GM19438 (cell line): ENCODE measurements around the gene EYS.
"Not testable (repeated sequence)": the region's sequence is repeated elsewhere in the genome, so short reads cannot be mapped to it uniquely, and the experiment has no call there.

Experiments used
- ATAC-seq: cut with Tn5 transposase; IDR thresholded peaks from one replicate; pipeline ENCODE4 v1.9.1; 2021; ENCODE audit warnings: low read depth; ENCODE audit not compliant: unreplicated experiment

The EYS gene

DNA sequence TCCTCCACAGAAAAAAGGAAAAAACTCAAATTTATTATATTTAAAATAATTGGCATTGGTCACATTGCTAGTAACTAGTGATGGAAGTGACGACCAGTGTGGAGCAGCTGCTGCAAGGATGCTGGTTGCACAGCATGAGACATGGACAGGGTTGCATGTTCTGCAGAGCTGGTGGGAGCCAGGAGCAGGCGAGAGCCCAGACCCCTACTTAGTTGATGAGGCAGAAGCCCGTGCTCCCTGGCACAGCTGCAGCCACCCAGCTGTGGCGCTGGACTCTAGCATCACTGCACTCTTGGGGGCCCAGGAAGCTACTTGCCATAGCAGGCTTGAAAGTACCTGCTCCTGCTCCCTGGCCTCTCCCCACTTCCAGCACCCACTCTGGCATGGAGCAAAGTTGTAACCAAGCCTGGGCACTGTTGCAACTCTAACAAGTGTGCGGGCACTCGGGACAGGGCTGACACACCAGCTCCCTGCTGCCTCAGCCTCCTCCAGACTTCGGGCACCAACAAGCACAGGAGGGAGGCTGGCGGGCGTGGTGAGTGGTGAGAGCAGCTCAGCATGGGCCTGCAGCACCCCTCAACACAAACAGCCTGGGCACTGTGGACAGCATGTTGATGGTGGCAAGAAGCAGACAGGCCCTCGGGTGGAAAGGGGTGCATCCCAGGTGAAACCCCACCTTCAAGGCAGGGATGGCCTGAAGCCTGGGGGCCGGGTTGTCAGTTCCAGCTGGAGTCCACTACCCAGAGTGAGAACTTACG, 69.6 kb downstream of the EYS start:
- ATAC-seq: no peak

DNA sequence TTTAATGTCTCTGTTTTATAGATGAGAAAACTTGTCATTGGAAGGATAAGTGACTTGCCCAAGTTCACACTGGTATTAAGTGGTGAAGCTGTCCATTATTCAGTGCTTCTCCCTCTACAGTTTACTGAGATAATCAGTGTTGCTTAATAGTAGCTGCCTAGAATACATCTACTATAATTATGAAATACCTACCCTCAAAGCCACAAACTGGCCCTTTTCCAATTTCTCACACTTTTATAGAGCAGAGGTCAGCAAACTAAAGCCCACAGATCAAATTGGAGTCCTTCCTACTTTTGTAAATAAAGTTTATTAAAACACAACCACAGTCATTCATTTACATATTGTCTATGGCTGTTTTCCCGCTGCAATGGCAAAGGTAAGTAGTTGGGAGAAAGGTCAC, 73.5 kb downstream of the EYS start:
- no peak for ATAC-seq

DNA sequence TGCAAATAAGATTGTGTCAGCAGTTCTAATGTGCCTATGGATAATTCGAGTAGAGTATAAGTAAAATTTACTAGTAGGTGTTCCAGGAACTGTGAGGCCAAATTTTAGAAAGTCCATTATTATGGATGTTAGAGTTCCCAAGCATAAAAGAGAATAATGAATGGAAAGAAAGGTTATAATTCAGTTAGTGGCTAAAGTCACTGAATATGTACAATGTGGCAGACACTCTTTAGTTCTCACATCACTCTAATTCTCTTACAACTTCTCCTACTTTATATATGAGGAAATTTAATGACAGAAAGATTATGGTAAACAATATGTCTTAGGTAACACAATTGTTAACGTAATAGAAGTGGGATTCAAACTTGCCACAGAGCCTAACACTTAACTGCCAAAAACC, 75.3 kb downstream of the EYS start:
- no peak for ATAC-seq

DNA sequence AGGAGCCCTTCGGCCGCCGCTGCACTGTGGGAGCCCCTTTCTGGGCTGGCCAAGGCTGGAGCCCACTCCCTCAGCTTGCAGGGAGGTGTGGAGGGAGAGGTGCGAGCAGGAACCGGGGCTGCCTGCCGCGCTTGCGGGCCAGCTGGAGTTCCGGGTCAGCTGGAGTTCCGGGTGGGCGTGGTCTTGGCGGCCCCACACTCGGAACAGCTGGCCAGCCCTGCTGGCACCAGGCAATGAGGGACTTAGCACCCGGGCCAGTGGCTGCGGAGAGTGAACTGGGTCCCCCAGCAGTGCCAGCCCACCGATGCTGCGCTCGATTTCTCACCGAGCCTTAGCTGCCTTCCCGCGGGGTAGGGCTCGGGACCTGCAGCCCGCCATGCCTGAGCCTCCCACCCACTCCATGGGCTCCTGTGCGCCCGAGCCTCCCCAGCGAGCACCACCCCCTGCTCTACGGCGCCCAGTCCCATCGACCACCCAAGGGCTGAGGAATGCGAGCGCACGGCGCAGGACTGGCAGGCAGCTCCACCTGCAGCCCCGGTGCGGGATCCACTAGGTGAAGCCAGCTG, 79.5 kb downstream of the EYS start:
- not testable (repeated sequence) for ATAC-seq

DNA sequence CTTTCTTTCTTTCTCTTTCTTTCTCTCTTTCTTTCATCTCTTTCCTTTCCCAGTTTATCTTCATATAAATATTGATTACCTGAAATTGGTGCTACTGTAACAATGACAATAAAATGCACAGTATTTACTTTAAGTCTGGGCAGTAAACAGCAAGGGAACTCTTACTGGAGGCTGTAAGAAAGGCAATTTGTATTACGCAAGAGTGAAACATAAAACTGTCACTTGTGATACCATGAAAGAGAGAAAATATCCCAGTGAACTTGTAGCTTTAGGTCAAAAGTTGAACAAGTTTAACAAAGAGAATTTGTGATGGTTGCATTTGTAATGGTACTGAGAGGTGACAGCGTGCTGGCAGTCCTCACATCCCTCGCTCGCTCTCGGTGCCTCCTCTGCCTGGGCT, 80.0 kb downstream of the EYS start:
- ATAC-seq: no peak

DNA sequence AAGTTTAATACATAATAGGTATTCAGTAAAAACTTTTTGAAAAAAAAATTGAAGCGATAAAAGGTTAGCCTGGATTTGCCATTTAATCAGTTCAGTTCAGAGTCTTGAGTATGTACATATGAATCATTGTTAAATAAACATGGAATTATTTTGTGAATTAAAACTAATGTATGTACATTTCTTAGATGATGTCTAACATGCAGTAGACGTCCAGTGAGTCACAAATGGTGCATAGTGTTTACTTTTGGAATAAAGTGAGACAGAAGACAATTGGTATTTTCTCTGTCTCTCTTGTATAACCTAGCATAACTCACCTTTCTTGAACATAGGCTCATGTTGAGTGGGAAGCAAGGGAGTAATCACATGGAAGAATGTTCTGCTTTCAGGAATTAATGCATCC, 83.5 kb downstream of the EYS start:
- ATAC-seq: no peak

DNA sequence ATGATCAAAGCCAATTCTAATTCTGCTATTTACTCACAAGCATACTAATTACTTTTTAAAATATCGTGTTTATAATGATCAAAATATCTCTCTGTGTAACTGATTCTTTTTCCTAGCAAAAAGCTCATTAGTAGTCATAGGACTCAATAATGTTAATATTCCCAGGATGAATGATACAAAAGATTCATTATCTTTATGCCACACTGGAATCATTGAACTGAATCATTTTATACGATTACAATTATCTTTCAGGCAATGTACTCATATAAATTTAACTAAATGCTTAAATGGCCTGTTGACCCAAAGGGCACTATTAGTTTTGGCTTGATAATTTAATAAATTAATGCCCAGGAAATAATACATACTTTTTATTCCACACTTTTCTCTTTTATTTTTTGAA, 96.3 kb downstream of the EYS start:
- ATAC-seq: no peak

DNA sequence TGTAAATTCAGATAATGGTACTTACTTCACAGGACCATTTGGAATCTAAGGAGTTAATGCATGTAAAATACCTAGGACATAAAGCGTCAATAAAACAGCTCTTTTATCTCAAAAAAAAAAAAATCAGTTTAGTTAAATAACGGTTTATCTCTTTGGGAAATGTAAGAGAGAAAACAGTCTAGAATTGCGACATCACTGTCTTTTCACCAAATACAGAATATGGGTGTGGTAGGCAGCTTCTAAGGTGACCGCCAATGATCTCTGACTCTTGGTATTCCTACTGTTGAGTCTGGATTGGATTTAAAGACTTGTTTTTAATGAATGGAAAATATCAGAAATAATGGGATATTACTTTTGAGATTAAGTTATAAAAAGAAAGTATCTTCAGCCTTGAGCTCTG, 111.5 kb downstream of the EYS start:
- no peak for ATAC-seq

DNA sequence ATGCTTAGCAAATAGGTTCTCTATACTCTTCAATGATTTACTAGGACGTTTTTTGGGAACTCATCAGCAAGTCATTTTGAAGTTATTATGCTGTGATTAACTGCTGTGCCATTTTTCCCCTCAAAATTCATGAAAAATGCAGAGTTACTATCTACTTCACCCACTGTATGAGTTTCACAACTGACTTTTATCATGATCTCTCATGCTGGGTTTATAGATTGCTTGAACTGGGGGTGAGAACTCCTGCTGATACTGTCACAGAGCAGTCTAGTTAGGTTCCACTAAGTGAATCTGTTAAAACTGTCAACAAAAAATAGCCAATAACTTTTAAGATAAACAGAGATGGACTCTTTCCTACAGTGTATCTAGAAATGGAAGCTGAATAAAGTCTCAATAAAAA, 136.7 kb downstream of the EYS start:
- ATAC-seq: no peak

DNA sequence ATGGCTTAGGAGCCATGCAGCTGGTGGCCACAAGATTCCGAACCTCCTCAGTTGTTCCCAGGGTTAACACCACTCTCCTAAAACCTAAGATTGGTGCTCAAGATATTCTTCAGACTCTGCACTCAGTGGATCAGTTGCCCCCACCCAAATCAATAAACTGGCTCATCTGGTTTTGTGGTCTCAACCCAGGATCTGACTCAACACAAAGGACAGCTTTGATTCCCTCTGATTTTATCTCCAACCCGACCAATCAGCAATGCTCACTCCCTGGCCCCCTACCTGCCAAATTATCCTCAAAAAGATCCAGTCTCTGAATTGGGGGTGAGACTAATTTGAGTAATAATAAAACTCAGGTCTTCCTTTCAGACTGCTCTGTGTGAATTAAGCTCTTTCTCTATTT, 137.5 kb downstream of the EYS start:
- ATAC-seq: no peak

DNA sequence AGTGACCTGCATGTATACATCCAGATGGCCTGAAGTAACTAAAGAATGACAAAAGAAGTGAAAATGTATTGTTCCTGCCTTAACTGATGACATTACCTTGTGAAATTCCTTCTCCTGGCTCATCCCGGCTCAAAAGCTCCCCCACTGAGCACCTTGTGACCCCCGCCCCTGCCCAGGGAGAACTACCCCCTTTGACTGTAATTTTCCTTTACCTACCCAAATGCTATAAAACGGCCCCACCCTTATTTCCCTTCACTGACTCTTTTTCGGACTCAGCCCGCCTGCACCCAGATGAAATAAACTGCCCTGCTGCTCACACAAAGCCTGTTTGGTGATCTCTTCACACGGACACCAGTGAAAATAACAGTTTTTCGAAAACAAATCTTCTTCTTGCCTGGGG, 138.0 kb downstream of the EYS start:
- not testable (repeated sequence) for ATAC-seq

DNA sequence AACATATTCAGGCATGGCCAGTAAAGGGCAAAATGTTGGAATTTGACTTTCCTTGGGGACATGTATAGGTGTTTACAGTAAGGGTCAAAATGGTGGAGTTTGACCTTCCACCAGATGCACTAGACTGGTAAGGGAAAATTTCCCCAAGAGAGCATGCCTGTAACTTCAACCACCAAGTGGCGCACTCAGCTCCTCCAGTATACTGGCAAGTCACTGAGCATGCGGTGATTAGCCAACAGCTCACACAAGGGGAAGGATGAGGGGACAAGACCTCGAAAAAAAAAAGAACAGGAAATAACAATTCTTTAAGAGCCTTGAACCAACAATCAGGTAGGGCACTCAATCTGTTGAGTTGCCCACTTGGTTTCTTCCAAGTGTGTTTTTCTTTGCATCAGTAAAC, 140.9 kb downstream of the EYS start:
- no peak for ATAC-seq

DNA sequence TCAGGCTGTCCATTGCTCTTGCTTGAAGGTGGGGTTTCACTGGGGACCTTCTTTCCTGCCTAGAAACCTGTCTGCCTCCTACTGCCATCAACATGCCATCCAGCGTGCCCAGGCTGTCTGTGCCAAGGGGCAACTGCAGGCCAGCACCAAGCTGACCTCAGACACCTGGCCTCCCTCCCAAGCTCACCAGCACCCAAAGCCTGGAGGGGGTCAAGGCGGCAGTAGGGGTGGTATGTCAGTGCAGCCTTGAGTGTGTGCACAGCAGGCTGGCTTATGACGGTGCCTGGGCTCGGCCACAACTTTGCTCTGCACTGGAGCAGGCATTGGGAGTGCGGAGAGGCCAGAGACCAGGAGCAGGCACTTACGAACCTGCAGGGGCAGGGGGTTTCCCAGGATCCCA, 149.0 kb downstream of the EYS start:
- no peak for ATAC-seq

DNA sequence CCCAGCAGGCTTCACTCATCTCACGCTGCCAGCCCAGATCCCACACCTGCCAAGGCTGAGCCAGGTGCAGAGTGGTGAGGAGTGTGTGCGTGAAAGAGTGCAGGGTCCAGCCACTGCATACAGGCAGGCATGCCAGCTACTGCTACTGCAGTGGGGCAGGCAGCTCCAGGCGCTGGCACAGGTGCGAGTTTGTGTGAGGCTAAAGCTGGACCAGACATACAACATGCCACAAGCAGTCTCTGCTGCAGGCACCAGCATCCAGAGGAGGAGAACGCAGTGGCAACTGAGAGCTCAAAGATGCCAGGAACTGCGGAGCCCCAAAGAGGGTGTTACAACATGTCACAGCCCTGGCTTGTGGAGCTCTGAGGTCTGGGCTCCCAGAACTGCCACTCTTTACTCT, 149.8 kb downstream of the EYS start:
- ATAC-seq: no peak

DNA sequence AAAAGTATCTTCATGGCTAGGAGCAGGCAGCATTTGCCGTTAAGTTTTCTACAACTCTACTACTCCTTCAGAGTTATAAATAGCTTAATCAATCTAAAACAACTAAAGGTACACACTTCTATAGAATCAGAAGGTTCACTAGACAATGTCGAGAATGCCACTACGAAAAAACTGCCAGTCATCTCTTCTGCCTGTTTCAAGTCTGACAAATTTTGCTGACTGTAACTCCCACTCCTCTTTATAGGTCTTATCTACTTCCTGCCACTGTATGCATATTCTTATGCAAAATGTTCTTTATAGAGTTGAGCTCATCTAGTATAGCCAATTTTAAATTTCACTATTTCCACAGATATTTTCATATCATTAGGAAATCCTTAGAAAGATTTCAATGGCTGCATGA, 160.1 kb downstream of the EYS start:
- no peak for ATAC-seq

DNA sequence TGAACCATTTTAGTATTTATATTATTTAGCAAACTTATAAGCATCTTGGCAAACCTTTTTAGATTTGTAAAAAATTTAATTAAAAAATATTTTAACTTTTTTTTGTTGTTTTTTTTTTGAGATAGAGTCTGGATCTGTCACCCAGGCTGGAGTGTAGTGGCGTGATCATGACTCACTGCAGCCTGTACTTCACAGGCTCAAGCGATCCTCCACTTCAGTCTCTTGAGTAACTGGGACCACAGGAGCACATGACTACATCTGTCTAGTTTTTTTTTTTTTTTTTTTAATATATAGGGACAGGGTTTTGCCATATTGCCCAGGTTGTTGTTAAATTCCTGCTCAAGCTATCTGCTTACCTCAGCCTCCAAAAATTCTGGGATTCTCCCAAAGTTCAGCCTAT, 161.1 kb downstream of the EYS start:
- no peak for ATAC-seq

DNA sequence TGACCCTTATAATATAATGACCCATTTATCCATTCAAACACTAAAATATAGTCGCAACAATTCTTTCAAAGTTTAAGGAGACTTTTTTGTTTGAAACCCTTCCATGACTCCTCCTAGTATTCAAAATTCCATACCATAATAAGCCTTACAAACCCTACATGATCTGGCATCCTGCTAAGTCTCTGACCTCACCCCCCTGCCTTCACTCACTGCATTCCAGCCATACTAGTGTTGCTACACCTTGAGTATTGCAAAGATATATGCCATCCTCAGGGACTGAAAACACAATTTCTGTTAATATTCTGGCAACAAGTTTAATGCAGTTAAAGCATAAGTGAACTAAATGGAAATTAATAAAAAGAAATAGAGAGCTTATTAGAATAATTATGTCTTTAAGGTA, 168.4 kb downstream of the EYS start:
- no peak for ATAC-seq

DNA sequence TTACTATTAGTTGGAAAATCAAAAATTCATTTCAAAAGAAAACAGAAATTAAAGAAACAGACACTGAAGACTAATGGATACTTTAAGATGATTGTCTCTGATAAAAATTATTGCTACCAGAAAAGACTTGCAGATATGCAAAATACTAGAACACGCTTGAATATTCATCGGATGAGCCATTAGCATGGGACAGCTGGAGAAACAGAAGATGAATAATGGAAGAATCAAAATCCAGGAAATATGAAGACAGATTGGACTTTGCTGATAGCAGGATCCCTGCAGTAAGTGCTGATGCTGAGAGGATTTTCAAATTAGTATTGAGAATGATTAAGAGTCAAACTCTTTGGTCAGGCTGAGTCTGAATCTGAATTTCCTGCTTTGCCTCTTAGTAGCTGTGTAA, 169.4 kb downstream of the EYS start:
- no peak for ATAC-seq

DNA sequence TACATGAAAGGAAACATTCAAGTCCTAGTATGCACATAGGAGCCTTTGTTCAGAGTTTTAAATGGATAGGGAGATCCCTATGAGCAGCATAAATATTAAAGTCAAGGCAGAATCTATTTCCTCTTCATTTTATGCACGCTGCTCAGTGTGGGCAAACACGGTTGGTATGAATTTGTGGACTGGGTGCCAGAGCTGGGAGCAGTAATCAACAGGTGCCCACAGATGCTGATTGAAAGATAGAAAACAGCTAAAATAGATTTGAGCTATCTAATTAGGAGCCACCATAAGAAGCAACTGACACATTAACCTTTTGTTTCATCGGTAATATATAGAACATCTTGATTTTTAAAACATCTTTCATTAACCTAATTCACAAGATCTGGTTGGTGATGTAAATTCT, 175.5 kb downstream of the EYS start:
- ATAC-seq: no peak

DNA sequence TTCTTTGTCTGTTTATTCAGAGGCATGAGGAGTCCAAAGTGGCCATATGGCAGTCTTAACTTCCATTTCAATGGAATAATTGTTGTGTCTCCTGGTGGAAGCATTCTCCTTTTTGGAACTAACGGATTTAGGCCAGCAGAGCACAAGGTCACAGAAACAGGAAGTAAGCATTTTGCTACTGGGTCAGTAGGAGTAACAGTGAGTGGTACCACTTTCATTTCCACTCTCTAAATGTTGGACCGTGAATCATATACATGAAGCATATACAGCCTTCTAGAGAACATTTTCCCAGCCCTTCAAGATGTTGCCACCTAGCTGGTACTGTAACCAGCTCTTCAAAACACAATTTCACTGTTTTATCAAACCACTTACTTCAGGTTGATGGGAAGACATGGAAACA, 182.8 kb downstream of the EYS start:
- no peak for ATAC-seq

DNA sequence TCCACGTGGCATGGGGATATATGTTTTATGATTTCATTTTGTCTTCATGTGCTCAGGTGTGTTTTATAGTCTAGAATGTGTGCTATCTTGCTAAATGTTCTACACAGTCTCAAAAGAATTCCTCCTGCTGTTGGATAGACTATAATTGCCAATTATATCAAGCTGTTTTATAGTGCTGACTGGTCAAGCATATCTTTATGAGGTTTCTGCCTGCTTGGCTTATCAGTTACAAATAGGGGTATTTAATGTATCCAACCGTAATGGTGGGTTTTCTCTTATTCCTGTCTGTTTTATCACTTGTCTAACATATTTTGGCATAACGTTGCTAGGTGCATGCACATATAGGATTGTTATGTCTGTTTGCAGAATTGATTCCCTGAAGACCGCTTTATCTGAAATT, 201.3 kb downstream of the EYS start:
- no peak for ATAC-seq

DNA sequence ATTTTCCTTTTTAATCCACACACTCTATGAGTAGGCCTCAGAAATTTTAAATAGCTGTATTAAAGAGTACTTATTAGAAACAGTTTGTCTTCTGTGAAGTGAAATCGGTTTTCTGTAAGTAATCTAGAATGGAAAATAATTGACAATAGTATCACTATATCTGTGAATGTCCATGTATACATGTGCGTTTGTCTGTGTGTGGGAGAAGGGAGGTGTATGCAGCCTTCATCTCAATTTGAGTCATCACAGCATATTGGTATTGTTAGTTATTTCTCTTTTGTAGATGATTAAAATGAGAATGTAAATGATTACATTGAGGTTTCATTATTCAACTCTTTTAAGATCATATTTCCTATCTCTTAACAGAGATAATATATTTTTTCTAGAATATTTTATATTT, 206.0 kb downstream of the EYS start:
- ATAC-seq: no peak

DNA sequence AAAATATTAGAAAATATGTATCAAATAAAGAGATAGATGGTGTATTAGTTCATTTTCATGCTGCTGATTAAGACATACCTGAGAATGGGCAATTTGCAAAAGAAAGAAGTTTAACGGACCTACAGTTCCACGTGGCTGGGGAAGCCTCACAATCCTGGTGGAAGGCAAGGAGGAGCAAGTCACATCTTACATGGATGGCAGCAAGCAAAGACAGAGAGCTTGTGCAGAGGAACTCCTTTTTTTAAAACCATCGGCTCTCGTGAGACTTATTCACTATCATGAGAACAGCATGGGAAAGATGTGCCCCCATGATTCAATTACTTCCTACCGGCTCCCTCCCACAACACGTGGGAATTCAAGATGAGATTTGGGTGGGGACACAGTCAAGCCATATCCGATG, 223.4 kb downstream of the EYS start:
- not testable (repeated sequence) for ATAC-seq
